ENCODE data around the gene FUT6.

FUT6 gene

DNA sequence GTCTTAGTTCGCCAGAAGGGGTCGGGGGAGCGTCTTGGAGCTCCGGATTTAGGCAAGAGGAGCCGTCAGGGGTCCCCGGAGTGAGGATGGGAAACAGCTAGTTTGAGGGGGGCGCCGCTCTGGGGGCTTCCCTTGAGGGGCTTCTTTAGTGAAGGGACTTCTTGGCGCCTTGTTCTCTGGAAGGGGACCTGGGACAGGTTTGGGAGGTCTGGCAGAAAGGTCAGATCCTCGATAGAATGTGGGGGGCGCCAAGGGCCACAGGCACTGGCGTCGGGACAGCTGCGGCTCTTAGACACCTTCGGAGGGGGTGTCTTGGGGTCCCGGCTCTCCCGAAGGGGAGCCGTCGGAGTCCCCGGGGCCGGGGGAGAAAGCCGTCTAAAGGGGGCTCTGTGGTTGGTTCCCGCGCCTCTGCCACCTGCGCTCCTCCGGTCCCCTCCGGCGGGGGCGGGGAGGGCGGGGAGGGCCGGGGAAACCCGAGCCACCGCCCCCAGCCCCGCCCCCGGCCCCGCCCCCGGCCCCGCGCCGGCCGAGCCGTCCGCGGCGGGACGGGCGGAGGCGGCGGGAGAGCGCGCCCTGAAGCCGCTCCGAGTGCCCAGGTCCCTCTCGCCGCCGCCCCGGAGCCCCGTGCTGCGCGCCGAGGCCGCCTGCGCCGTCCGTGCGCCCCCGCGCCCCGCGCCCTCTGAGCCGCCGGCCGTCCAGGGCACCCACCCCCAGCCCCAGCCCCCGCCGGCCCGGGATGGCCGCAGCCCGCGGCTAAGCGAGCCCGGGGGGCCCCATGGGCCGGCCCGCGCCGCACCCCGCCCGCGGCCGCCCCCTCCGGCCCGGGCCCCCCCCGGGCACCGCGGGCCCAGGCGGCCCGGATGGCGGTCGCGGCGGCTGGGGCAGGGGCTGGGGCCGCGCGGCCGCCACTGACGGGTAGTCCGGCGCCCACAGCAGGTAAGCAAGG lies 34.7 kb downstream of the FUT6 start, which contains the start of gene NRTN:
Gene NRTN, plus strand, starts transcription at position 552 of the 946 bp plus-strand sequence. CDS start 19,099 bp downstream, outside the sequence.
- DNase-seq (ENCODE audit: low read depth) = no peak

DNA sequence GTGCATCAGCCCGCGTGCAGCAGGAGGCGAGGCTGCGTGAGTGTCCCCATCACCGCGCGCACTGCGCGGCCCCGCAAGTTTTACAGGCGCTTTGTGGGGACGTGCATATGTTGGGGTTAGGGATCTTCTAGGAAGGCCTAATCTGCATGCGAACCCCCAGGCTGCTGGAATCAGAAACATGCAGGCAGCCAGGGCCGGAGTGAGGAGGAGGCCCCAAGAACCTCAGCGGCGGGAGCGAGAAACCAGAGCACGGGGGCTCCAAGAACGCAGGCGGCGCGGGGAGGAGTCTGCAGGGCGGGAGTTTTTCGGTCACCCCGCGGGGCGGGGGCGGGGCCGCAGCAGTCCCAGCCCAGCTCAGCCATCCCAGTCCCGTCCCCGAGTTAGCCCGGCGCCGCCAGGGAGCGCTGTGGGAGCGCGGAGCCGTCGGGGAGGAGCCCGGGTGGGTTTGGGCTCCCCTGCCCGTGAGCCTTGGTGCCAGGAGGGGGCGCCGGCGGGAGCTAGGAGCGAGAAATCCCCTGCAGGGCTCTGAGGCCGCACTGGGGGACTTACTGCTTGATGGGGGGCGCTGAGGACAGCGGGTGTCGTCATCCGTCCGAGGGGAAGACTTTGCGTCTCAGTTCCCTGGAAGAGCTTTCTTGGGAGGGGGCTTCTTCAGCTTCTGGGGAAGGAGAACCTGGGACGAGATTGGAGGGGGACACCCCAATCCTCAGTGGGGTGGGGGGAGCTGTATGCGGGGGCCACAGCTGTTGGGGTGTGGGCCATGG lies 35.6 kb downstream of the FUT6 start:
- DNase-seq (ENCODE audit: low read depth) = peak; percentile 51

DNA sequence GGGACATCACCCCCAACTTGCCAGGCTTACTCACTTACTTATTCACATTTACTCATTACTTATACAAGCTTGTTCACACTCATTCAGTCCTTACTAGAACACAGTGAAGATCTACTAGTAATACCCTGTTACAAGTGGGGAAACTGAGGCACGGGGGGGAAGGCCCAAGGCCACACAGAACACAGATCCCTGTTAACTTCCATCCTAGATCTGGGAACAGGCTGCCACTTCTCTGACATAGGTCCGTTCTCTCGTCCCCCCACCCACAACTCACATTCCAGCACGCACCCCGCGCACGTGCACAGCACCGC lies 36.1 kb downstream of the FUT6 start:
- DNase-seq (ENCODE audit: low read depth) = no peak

DNA sequence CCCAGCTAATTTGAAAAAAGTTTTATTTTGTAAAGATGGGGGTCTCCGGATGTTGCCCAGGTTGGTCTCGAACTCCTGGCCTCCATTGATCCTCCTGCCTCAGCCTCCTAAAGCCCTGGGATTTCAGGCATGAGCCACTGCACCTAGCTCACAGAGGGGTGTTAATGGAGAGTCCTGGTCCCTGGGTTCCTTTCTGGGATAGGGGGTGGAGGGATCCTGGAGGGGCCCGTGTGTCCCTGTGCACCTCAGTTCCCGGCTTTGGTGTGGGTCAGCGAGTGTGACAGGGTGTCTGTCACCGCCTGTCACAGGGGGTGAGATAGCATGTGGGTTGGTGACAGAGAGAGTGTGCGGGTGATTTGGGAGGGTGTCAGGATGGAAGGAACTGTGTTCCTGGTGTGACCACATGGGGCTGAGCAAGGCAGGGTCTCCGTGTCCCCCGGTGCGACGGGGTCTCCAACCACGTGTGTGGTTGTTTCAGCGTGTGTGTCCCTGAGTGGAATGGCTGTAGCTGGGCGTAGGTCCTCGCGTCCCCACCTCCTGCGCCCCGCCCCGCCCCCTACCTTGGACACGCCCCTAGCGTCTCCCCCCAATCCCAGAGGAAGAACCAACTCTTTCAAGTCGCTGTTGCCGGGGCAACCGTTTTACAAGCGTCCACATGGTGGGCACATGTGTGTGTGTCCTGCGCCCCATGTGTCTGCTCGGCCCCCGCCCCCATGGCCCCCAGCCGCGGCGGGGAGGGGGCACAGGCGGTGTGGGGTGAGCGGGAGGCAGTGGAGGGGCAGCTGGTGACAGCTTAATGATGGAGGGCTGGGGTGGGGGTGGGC lies 37.5 kb downstream of the FUT6 start:
- peak; percentile 28 for DNase-seq (ENCODE audit: low read depth)

DNA sequence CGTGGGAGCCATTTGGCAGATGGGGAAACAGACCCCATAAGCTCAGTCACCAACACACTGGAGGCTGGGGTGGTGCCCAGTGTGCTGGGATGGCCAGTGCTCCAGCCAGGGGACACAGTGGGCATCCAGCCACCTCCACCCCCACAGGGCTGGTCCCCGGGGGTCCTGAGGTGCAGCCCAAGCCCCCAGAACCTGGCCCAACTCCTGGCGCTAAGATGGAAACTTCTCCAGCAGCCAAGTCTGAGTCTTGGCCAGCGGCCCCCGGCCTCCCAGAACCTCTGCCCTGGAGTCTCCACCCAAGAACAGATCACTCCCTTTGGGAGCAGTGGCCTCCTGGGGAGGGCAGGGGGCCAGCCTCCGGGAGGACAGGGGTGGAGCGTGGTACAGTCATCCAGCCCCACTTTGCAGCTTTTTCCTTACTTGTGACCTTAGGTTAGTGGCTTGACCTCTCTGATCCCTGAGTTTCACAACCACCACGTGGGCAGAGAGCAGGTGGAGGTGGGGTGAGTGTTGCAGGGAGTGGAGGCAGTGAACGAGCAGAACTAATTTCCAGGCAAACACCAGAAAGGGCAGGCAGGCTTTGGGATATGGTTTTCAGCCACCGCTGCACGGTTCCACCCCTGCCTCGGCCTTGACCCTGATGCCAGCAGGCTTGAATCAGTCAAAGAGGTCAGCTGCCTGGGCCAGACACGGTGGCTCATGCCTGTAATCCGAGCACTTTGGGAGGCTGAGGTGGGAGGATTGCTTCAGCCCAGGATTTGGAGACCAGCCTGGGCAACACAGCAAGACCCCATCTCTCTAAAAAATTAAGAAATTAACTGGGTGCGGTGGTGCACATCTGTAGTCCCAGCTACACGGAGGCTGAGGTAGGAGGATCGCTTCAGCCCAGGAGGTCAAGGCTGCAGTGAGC lies 38.9 kb downstream of the FUT6 start:
- no peak for DNase-seq (ENCODE audit: low read depth)

DNA sequence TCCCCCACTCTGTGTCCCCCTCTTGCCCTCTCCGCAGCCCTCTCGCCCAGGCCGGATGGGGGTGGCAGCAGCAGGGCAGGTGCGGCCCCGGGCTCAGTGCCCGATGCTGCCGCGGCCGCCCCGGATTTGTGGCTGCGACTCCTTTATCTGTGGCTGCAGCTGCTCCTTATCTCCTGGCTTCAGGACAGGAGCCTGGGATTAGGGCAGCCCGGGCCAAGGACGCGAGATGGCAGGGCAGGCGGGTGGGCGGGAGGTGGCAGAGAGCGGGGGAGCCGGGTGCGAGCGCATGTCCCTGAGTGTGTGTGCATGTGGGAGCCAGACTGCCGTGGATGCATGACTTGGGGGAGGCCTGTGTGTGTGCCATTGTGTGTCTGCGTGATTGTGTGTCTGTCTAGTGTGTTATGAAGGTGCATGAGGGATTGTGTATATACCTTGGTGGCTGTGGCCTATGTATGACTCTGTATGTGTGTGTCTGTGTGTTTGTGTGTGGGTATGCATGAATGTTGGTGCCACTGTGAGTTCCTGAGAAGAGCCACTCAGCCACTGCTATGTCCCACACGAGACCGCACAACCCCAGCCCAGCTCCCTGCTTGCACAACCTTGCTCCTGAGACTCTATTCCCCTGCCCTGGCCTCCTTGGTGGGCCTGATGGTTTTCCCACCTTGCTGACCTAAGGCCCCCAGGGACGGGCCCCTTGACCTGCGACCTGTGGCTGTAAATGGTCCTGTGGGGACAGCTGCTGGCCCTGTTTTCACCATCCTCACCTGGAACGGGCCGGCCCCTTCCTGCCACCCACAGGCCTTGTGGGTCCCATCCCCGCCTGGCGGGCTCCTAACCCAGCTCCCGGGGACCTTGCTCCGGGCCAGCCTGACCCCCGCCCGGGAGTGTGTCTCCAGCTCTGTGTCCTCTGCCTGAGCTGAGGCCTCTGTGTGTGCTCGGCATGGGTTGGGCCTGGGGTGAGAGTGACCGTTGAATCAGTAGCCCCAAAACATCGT lies 40.0 kb downstream of the FUT6 start:
- no peak for DNase-seq (ENCODE audit: low read depth)

DNA sequence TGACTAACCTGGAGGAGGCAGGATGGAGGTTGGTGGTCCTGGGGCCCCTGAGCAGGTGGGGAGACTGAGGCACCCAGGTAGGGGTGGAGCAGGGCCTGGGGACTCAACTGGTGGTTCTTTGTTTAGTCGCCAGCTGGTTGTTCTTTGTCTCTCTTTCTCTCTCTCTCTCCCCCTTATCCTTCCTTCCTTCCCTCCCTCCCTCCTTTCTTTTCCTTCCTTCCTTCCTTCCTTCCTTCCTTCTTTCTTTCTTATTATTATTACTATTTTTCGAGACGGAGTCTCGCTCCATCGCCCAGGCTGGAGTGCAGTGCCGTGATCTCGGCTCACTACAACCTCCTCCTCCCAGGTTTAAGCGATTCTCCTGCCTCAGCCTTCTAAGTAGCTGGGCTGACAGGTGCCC lies 41.3 kb downstream of the FUT6 start:
- no peak for DNase-seq (ENCODE audit: low read depth)

DNA sequence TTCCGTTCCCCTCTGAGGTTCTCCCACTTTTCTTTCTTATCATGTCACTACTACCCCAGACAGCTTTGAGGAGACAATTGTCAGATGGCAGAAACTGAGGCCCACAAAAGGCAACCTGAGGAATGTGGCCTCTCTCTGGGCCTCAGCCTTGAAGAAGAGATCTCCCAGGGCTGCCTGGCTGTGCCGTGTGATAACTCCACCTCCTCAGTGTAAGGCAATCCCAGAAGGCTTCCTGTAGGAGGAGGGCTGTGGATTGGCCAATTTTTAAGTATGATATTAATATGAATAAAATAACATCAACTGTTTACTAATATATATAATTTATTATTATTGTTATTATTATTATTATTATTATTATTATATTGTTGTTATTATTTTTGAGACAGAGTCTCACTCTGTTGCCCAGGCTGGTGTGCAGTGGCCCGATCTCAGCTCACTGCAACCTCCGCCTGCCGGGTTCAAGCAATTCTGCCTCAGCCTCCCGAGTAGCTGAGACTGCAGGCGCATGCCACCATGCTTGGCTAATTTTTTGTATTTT lies 44.1 kb downstream of the FUT6 start:
- no peak for DNase-seq (ENCODE audit: low read depth)

DNA sequence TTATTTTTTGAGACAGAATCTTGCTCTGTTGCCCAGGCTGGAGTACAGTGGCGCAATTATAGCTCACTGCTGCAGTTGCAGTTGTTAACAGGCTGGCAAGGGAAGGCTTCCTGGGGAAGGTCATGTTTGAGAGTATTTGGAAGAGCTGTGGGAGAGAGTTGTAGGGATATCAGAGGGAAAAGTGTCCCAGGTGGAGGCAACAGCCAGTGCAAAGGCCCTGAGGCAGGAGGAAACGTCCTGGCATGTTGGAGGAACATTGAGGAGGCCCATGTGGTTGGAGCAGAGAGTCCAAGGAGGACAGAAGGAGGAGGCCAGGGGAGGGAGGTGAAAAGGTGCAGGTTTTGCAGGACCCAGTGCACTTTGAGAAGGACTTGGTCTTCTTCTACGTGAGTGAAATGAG lies 46.3 kb downstream of the FUT6 start:
- DNase-seq (ENCODE audit: low read depth) = no peak

DNA sequence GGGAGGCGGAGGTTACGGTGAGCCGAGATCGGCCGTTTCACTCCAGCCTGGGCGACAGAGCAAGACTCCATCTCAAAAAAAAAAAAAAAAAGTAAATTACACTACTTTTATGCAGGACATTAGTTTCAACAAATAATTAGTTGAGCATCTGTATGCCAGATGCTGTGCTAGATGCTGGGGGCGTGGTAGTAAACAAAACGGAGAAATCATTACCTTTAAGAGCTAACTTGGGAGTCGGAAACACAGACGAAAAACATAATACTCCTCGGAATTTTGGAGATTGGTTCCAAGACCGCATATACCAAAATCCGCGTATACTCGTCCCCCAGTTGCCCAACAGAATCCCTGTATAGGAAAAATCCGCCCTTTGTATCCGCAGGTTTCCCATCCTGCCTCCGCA lies 47.3 kb downstream of the FUT6 start:
- DNase-seq (ENCODE audit: low read depth) = no peak

DNA sequence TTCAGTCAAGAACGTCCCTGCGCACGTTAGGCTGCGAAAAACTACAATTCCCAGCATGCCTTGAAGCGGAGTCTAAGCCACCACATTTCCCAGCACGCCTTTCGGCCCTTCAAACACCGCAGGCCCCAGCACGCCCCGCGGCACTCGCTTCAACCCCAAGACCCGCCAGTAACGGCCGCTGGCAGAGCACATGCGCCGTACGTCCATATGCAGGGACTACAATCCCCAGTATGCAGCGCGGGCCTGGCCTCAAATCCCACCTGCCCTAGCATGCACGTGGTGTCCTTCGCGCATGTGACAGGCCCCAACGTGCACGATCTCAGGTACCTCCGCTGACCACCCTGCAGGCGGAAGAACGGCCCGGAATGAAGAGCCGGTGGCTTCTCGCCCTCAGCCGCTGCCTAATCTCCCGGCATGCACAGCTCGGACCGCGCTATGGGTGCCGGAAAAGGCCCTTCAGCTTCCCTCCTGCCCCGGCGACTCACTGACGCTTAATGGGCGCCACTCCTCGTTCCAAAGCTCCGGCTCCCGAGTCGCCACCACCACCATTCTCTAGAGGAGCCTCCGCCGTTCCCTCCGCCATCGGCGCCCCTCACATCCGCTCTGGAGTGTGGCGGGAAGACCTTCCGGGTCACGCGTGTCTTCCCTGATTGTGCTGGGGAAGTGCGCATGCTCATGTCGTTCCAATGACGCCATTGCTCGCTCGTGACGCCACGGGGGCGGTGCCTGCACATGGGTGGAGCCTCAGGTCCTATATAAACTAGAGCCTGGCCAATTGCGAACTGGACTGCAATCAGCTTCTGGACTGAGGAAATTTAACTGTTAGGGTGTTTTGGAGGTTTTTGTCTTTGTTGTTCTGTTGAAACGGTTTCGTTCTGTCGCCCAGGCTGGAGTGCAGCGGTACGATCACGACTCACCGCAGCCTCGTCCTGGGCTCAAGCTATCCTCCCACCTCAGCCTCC lies 48.7 kb downstream of the FUT6 start, which contains the start of gene DUS3L:
Gene DUS3L, minus strand, starts transcription at position 605 of the 962 bp plus-strand sequence. Its CDS starts 22 bp downstream, at position 583.
- peak; percentile 94 for DNase-seq (ENCODE audit: low read depth)

DNA sequence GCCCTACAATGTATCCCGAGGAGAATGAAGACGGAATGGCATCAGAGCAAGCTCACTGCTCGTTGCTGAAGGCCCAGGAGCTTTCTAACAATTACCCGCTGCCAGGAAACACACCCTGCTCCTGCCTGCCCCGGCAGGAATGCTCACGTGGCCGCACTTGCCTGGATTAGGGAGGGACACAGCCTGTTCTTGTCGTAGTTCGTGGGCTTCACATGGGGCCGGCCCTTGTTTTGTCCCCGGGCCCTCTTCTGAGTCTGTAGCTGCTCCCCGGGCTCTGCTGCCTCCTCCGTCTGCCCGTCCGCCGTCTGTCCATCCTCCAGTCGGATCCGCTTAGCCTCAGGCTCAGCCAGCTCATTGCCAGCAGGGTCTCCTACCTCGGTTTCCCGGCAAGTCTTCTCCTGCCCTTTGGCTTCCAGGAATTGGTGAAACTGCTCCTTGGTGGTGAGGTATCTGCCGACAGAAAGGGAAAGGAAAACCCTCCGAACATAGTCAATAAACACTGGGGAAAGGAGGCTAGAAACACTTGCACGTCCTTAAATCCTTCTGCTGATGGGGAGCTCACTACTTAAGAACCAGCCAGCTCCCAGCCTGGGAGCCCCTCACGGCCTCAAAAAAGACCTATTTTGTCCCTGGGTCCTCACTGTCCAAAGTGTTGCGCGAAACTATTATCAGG lies 49.5 kb downstream of the FUT6 start:
- no peak for DNase-seq (ENCODE audit: low read depth)

DNA sequence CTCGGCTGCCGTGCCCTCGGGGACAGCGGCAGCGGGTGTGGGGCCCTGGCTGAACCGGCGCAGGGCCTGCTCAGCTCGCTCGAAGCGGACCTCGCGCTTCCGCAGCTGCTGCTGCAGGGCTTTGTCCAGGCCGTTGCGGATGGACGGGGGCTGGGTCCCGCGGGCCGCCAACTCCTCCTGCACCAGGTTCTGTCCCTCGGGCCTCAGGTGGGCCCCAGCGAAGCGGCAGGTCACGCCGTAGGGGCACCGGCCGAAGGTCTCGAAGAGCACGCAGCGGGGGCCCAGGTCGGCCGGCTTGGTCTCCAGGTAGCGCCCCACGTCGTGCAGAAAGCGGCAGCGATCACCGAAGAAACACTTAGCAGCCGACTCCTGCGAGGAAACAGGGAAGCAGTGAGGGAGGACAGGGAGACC lies 50.1 kb downstream of the FUT6 start:
- DNase-seq (ENCODE audit: low read depth) = no peak

DNA sequence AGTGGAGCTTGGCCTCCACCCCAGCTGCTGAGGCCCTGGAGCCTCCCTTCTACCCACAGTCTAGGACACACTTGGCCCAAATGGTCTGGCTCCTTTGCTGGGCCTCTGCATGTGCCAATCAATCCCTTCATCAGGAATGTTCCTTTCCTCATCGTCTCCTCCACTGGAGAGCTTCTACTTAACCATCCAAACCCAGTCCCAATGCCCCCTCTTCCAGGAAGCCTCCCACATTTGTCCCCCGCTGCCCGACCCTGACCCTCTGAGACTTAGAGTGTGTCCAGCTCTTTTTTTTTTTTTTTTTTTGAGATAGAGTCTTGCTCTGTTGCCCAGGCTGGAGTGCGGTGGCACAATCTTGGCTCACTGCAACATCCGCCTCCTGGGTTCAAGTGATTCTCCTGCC lies 51.1 kb downstream of the FUT6 start:
- no peak for DNase-seq (ENCODE audit: low read depth)

DNA sequence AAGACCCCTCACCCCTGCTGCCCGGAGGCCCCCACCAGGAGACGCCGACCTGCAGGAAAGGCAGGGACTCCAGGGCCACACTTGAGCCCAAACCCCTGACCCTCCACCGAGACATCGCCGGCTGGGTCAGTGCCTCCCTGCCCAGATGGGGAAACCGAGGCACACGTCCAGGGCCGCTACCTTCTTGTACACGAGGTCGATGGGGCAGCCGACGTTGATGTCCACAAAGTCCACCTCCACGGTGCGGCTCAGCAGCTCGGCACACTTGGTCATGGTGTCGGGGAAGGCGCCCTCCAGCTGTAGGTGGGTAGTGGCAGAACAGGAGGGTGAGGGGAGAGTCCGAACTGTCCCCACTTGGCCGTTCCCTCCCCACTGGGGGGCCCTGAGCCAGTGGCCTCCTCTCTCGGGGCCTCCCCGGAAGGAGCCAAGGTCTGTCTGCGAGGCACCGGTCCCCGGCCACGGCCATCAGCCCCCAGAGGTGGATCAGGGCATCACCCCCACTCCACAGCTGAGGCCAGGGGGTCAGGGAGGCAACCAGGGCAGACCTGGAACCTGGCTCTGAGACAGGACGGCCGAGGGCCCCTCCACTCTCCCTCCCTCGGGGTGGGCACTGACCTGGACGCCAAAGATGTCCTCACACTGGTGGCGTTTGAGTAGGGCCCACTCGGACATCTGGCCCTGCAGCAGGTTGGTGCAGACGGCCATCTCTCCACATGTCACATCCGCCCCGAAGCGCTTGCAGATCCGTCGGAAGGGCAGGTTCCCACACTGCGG lies 51.9 kb downstream of the FUT6 start:
- no peak for DNase-seq (ENCODE audit: low read depth)

DNA sequence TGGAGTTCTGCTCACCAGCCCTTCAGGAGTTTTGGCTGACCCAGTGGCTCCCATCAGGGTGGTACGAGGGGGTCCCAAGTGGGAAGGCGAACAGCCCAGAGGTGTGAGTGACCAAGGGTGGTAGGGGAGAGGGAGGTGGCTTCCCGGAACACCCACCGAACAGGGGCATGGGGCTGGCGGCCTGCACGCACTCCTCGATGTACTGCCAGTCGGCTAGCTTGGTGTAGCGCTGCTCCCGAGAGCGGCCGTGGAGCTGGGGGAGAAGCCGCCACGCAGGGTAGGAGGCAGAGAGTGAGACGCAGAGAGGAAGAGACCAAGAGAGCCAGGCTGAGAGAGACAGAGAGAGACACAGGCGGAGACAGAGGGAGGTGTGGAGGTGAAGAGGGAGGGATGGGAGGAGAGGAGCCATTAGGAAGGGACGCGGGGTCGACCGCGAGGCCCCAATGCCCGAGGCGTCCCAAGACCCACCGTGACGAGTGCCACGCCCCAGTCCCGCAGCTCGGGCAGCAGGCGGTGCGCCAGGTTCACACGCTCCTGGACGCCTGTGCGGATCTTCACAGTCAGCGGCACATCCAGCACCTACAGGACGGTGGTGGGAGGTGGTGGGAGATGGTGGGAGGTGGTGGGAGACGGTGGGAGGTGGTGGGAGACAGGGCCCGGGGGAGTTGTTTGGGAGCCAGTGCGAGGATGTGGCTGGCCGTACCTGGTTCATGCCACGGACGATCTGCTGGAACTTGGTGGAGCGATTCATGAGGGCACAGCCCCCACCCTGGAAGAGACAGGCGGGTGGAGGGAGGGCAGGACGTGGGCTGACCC lies 52.7 kb downstream of the FUT6 start:
- no peak for DNase-seq (ENCODE audit: low read depth)
